ENCODE data around the gene PRAMEF11. TPM values are rescaled to one million over a fixed set of nuclear protein-coding genes. Genes with fewer than 3 reads are reported as not detected.

Gene PRAMEF11
- polyA plus RNA-seq, 3 donors = not detected

GRCh38 chr1:12811409-12811784 lies 19.8 kb downstream of the PRAMEF11 start:
- no peak for TF ChIP-seq CTCF (IDR thresholded peaks at IDR 0.05)
- Histone ChIP-seq H4K20me1 (ENCODE audit: insufficient read depth, low read length) (no peaks in the 10 kb centered on the region), H3K4me3 (replicated peaks in 1 of 3; ENCODE audit: low read depth in 2 of 3, low read length in 3 of 3) (no peak overlapping the region), H2AFZ (ENCODE audit: insufficient read depth, low read depth, low read length, poor library complexity, severe bottlenecking) (no peak overlapping the region), H3K4me2 (replicated peaks; ENCODE audit: extremely low read depth, low read length, poor library complexity, severe bottlenecking) (no peak overlapping the region), H3K4me1 (ENCODE audit: control insufficient read depth in 1 of 2, insufficient read depth in 2 of 2, low read length in 2 of 2) (no peaks in the 10 kb centered on the region), H3K9me3 (replicated peaks in 1 of 2; ENCODE audit: control insufficient read depth in 1 of 2, insufficient read depth in 1 of 2, low read length in 2 of 2) (no peaks in the 10 kb centered on the region), H3K27me3 (ENCODE audit: control insufficient read depth in 2 of 2, insufficient read depth in 2 of 2, low read length in 2 of 2) (no peaks in the 10 kb centered on the region), H3K9ac (ENCODE audit: insufficient read depth, low read length, poor library complexity, severe bottlenecking) (no peak overlapping the region), H3K27ac (ENCODE audit: low read depth in 1 of 2, low read length in 2 of 2) (no peak overlapping the region), H3K79me2 (ENCODE audit: insufficient read depth, low read length) (no peaks in the 10 kb centered on the region), H3K36me3 (replicated peaks in 1 of 2; ENCODE audit: control insufficient read depth in 1 of 2, insufficient read depth in 2 of 2, low read length in 2 of 2) (no peaks in the 10 kb centered on the region)
- no peaks in the 10 kb centered on the region for H3K4me1 Mint-ChIP-seq
- H3K27me3 Mint-ChIP-seq (ENCODE audit: low read depth in 3 of 3) = peaks cover 0 to 5% (median 3%) of the 10 kb centered on the region in 3 donors
- 100% methylated on average over 1 of the region's 2 CpGs for WGBS (ENCODE audit: insufficient coverage)
- DNase-seq = no peak
- H3K9me3 Mint-ChIP-seq = peaks cover 0 to 7% (median 2%) of the 10 kb centered on the region in 7 donors
- intact Hi-C loops (cut with micrococcal nuclease) = no loop called here
- H3K36me3 Mint-ChIP-seq = no peaks in the 10 kb centered on the region
- H3K4me3 Mint-ChIP-seq = no peak overlapping the region
- H3K27ac Mint-ChIP-seq = no peak overlapping the region

GRCh38 chr1:12810691-12811408 lies 20.4 kb downstream of the PRAMEF11 start:
- H4K20me1 ChIP-seq (ENCODE audit: insufficient read depth, low read length) = no peaks in the 10 kb centered on the region
- H3K36me3 Mint-ChIP-seq = no peaks in the 10 kb centered on the region
- no peaks in the 10 kb centered on the region for H3K27me3 ChIP-seq (ENCODE audit: control insufficient read depth in 2 of 2, insufficient read depth in 2 of 2, low read length in 2 of 2)
- no peaks in the 10 kb centered on the region for H3K36me3 ChIP-seq (replicated peaks in 1 of 2; ENCODE audit: control insufficient read depth in 1 of 2, insufficient read depth in 2 of 2, low read length in 2 of 2)
- no peak overlapping the region for H3K27ac ChIP-seq (ENCODE audit: low read depth in 1 of 2, low read length in 2 of 2)
- H3K27me3 Mint-ChIP-seq (ENCODE audit: low read depth in 3 of 3) = peaks cover 0 to 5% (median 3%) of the 10 kb centered on the region in 3 donors
- no peak overlapping the region for H3K4me3 ChIP-seq (replicated peaks in 1 of 3; ENCODE audit: low read depth in 2 of 3, low read length in 3 of 3)
- H3K4me1 Mint-ChIP-seq = no peaks in the 10 kb centered on the region
- TF ChIP-seq CTCF (IDR thresholded peaks at IDR 0.05) = no peak
- intact Hi-C loops (cut with micrococcal nuclease) = no loop called here
- no peaks in the 10 kb centered on the region for H3K4me1 ChIP-seq (ENCODE audit: control insufficient read depth in 1 of 2, insufficient read depth in 2 of 2, low read length in 2 of 2)
- H3K27ac Mint-ChIP-seq = no peak overlapping the region
- H3K9me3 Mint-ChIP-seq = peaks cover 0 to 7% (median 2%) of the 10 kb centered on the region in 7 donors
- H3K9me3 ChIP-seq (replicated peaks in 1 of 2; ENCODE audit: control insufficient read depth in 1 of 2, insufficient read depth in 1 of 2, low read length in 2 of 2) = no peaks in the 10 kb centered on the region
- H2AFZ ChIP-seq (ENCODE audit: insufficient read depth, low read depth, low read length, poor library complexity, severe bottlenecking) = no peak overlapping the region
- no peak overlapping the region for H3K4me3 Mint-ChIP-seq
- DNase-seq = no peak
- no peaks in the 10 kb centered on the region for H3K79me2 ChIP-seq (ENCODE audit: insufficient read depth, low read length)
- no peak overlapping the region for H3K4me2 ChIP-seq (replicated peaks; ENCODE audit: extremely low read depth, low read length, poor library complexity, severe bottlenecking)
- H3K9ac ChIP-seq (ENCODE audit: insufficient read depth, low read length, poor library complexity, severe bottlenecking) = no peak overlapping the region
- WGBS (ENCODE audit: insufficient coverage) = 94% methylated on average over 5 of the region's 5 CpGs
